NT2/D1 (cell line): Measurements from ENCODE around the gene NRM.

ENCODE experiments used
- DNase-seq: peaks from one replicate; pipeline ENCODE4 v3.0.0-alpha.2; 2011; ENCODE audit warnings: low read depth, low spot score
- H3K27me3 ChIP-seq: 2 replicates; pipeline ENCODE4 v1.6.0; 2011; ENCODE audit warnings: mild to moderate bottlenecking; ENCODE audit not compliant: insufficient read length, insufficient read depth
- H3K36me3 ChIP-seq: 2 replicates; pipeline ENCODE4 v1.6.1; 2011; ENCODE audit warnings: mild to moderate bottlenecking, low read length, mixed read lengths; ENCODE audit not compliant: insufficient read depth, insufficient read length
- H3K4me1 ChIP-seq: 2 replicates; pipeline ENCODE4 v1.5.1; 2011; ENCODE audit not compliant: insufficient read depth, insufficient read length
- H3K4me3 ChIP-seq: 2 replicates; pipeline ENCODE4 v1.5.1; 2011; ENCODE audit warnings: low read depth; ENCODE audit not compliant: insufficient read length
- H3K9ac ChIP-seq: 2 replicates; pipeline ENCODE4 v1.6.0; 2011; ENCODE audit warnings: low read depth; ENCODE audit not compliant: insufficient read length
- H3K9me3 ChIP-seq: 2 replicates; pipeline ENCODE4 v1.5.1; 2011; ENCODE audit warnings: mild to moderate bottlenecking, low read length; ENCODE audit not compliant: insufficient read depth
- SUZ12 ChIP-seq: IDR thresholded peaks from 2 replicates; pipeline ENCODE4 v1.6.1; 2011; ENCODE audit not compliant: insufficient read length, insufficient read depth; ENCODE audit errors: extremely low read depth
- YY1 ChIP-seq: IDR thresholded peaks from 2 replicates; pipeline ENCODE4 v1.6.1; 2011; ENCODE audit not compliant: insufficient read length, insufficient read depth
- ZNF274 ChIP-seq: IDR thresholded peaks from 2 replicates; pipeline ENCODE4 v1.6.1; 2011; ENCODE audit warnings: mild to moderate bottlenecking, low read depth, low read length

NRM gene

DNA sequence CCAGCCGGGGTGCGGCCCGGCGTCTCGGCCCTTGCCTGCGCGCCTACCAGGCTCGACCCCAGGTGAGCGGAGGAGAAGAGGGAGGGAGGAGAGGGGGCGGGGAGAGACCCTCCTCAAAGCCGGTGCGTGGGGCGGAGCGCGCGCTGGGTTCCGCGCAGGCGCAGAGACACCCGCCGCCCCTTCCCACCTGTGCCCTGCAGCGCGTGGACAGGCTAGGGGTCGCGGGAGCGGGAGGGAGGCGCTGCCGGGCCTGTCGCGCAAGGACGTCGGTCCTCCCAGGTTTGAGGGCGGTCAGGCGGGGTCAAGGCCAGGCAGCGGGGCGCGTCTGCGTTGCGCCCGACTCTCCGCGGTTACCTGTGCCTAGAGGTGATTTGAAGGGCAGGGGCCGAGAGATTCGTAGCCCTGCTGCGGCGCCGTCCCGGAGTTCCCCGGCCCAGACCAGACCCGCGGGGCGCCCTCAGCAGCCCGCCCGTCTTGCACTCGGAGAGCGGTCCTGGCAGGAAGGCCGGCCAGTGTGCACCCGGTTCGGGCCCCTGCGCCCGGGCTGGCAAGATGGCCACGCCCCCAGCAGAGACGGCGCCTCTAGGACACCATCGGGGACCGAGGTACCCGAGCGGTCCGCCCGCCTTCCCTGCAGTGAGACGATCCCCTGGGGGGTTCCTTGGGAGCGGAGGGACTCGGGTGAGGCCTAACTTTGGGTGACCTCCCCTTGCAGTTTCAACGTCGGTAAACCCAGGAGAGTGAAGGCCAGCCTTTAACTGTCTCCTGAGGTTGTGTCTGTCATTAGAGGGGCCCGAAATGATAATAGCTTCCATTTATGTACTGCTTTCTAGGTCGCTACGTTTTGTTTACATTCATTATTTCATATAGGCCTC, 43.3 kb downstream of the NRM start:
- DNase-seq = peak; percentile 44

DNA sequence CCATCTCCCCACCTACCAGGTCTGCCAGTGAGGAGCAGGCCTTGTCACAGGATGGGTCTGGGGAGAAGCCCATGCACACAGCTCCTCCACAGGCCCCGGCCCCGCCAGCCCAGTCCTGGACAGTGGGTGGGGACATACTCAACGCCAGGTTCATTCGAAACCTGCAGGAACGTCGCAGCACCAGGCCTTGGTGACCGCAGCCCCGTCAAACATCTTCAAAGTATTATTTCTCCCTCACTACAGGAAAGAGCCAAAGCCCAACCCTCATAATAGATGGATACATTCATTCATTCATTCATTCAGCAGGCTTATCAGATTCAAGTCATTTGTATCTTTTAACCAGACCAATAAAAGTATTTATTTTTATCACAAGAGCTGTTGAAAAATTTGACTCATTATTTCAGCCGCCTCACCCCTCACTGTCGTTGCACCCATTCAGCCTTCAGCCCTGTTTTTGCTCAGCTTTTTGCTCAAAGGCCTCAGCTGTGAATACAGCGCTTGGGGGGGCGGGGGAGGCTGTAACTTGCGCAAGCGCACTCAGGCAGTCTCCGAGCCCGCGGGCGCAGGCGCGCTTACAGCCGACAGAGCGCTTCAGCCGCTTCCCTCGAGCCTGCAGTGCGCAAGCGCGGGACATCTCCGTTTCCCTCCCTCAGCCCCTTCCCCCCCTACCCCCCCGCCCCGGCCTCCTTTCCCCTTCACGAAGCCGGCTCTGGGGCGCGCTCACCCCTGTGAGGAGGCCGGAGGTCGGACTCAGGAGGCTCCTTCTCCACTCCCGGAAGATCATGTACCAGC, 44.1 kb downstream of the NRM start, which contains the start of gene C6orf136:
Gene C6orf136, plus strand, starts transcription at position 684 of the 792 bp plus-strand sequence. Its CDS starts 99 bp downstream, at position 783.
- Histone ChIP-seq H3K9ac (peak within 1 kb of the TSS; percentile 95), H3K9me3 (no peaks in the 10 kb centered on the region), H3K27me3 (no peaks in the 10 kb centered on the region), H3K36me3 (peaks cover 52% of the 10 kb centered on the region), H3K4me1 (no peaks in the 10 kb centered on the region), H3K4me3 (peak within 1 kb of the TSS; percentile 83)
- DNase-seq = peak; percentile 82
- TF ChIP-seq SUZ12 = no peak
- no peak for TF ChIP-seq YY1
- TF ChIP-seq ZNF274 = no peak

More for the DNA sequence above, 43.3 kb downstream of the NRM start:
- no peaks in the 10 kb centered on the region for H3K27me3 ChIP-seq
- no peaks in the 10 kb centered on the region for H3K9me3 ChIP-seq
- no peak for TF ChIP-seq YY1
- no peak for TF ChIP-seq SUZ12
- no peak for TF ChIP-seq ZNF274
- no peaks in the 10 kb centered on the region for H3K4me1 ChIP-seq
- peak overlapping the region; percentile 83 for H3K4me3 ChIP-seq
- H3K36me3 ChIP-seq = peaks cover 54% of the 10 kb centered on the region
- peak overlapping the region; percentile 95 for H3K9ac ChIP-seq

DNA sequence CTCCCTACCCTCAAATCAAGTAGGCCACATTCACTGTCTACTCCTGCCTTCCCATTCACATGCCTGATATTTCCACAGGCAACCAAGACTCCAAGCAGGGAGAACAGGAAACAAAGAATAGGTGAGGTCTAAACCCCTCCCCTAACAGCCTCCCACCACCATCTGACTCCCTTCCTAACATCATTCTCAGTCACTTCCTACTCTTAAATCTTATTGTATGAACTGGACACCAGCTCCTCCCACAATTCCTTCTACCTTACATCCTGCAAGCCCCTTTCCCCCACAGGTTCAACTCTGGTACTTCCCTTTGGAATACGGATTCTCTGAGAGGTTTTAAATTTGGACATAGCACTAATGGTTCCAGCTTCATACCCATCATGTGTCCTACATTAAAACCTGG, 44.8 kb downstream of the NRM start:
- TF ChIP-seq ZNF274 (no peak), SUZ12 (no peak), YY1 (no peak)
- Histone ChIP-seq H3K27me3 (no peaks in the 10 kb centered on the region), H3K4me1 (no peaks in the 10 kb centered on the region), H3K4me3 (peak overlapping the region; percentile 10), H3K9ac (peak overlapping the region; percentile 63), H3K9me3 (no peaks in the 10 kb centered on the region), H3K36me3 (peaks cover 55% of the 10 kb centered on the region)
- DNase-seq = no peak

DNA sequence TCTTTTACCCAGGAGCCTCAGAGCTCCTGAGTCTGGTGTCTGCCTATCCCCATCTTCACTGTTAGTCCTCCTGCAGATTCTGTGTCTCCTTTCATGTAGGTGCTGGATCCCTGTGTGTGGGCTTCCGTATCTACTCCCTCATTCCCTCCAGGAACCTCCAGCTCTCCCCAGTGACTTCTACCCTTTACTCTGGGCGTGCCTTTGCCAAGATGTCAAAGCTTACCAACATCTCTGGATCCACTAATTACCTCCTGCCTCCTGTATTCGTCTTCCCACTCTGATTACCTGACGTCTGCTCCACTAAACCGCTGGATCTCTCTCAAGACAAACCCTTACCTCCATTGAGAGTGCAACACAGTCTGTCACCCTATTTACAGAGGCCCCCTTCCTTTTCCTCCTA, 46.0 kb downstream of the NRM start:
- no peak overlapping the region for H3K4me3 ChIP-seq
- no peak for TF ChIP-seq YY1
- no peak for DNase-seq
- H3K27me3 ChIP-seq = no peaks in the 10 kb centered on the region
- H3K4me1 ChIP-seq = no peaks in the 10 kb centered on the region
- H3K9ac ChIP-seq = no peak overlapping the region
- H3K36me3 ChIP-seq = peaks cover 56% of the 10 kb centered on the region
- no peaks in the 10 kb centered on the region for H3K9me3 ChIP-seq

DNA sequence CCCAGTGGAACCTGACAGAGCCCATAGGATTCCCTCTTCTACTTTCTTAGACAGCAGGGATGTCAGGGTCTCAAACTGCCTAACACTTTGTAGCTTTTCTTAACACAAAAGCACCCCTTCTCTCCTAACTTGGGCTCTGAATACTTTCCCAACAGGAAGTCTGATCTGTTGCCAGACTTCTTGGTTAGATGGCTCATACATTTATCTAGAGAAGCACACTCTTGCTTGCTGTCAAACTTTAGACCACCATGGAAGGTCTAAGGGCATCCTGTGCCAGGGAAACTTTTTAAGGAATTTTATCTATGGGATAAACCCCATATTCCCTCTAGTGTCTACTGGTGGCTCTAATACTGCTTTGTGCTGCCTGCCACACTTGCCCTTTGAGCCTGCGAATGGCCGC, 47.1 kb downstream of the NRM start:
- H3K4me3 ChIP-seq = no peak overlapping the region
- TF ChIP-seq SUZ12 = no peak
- TF ChIP-seq ZNF274 = no peak
- TF ChIP-seq YY1 = no peak
- no peaks in the 10 kb centered on the region for H3K4me1 ChIP-seq
- no peak overlapping the region for H3K9ac ChIP-seq
- no peaks in the 10 kb centered on the region for H3K27me3 ChIP-seq
- H3K9me3 ChIP-seq = no peaks in the 10 kb centered on the region
- peaks cover 55% of the 10 kb centered on the region for H3K36me3 ChIP-seq
- DNase-seq = no peak

DNA sequence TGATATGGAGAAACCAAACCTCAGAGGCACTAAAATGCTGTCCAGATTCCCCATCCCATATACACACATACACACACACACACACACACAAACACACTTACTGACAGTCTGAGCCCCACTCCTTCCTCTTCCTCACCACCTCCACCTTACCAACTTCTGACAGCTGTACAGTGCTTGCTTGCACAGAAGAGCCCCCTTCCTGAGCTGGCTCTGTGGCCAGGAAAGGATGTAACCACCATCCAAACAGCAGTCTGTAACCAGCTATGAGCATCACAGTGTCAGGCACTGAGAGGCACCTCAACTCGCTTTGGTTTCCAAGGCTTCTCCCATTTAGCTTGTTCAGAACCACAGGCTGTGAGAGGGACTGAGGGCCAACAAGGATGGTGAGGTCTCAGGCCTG, 49.7 kb downstream of the NRM start:
- Histone ChIP-seq H3K9me3 (no peaks in the 10 kb centered on the region), H3K9ac (no peak overlapping the region), H3K36me3 (peaks cover 62% of the 10 kb centered on the region), H3K4me3 (no peak overlapping the region), H3K27me3 (no peaks in the 10 kb centered on the region), H3K4me1 (no peaks in the 10 kb centered on the region)
- DNase-seq = no peak
- TF ChIP-seq ZNF274 = no peak
- no peak for TF ChIP-seq YY1
- no peak for TF ChIP-seq SUZ12

DNA sequence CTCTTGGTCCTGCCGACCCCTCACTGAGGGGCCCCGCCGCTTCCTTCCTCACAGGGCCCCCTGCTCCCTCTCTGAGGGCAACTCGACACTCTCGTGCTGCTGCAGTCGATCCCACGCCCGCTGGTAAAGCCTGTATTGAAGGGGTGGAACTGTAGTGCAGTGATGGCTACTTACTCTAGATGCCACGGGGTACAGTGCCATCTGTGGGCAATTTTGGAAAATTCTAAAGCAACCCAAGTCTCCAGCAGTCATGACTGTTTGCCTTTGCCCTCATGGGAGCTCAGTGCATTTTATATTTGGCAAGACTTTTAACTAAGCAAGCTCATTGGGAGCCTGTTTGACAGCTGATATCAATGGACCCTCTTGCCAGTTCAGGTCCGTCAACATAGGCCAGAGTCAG, 50.3 kb downstream of the NRM start:
- Histone ChIP-seq H3K9me3 (no peaks in the 10 kb centered on the region), H3K27me3 (no peaks in the 10 kb centered on the region), H3K9ac (no peak overlapping the region), H3K36me3 (peaks cover 56% of the 10 kb centered on the region), H3K4me1 (no peaks in the 10 kb centered on the region), H3K4me3 (no peak overlapping the region)
- DNase-seq = no peak
- TF ChIP-seq SUZ12 (no peak), ZNF274 (no peak), YY1 (no peak)
